ENCODE measurements around the gene IGF2BP2.

IGF2BP2 gene

DNA sequence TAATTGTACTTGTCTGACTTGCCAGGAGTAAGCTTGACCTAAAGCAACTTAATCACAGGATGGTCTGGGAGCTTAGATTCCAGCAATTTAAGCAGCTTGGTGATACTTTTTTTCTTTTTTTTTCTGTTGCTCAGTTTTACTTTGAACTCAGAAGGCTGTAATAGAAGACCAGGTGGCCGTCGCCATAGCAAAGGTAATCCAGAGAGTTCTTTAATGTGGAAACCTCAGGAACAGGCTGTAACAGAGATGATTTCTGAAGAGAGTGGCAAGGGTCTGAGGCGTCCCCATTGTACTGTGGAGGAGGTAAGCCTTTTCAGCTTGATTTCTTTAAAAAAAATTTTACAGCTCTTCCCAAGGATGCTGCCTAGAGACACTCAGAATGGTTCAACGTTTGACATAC, 218.6 kb downstream of the IGF2BP2 start:
- TF ChIP-seq, protein P1, sequence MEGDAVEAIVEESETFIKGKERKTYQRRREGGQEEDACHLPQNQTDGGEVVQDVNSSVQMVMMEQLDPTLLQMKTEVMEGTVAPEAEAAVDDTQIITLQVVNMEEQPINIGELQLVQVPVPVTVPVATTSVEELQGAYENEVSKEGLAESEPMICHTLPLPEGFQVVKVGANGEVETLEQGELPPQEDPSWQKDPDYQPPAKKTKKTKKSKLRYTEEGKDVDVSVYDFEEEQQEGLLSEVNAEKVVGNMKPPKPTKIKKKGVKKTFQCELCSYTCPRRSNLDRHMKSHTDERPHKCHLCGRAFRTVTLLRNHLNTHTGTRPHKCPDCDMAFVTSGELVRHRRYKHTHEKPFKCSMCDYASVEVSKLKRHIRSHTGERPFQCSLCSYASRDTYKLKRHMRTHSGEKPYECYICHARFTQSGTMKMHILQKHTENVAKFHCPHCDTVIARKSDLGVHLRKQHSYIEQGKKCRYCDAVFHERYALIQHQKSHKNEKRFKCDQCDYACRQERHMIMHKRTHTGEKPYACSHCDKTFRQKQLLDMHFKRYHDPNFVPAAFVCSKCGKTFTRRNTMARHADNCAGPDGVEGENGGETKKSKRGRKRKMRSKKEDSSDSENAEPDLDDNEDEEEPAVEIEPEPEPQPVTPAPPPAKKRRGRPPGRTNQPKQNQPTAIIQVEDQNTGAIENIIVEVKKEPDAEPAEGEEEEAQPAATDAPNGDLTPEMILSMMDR (IDR thresholded peaks at IDR 0.05; ENCODE audit: low read depth, low read length, missing control alignments) = no peak
- Histone ChIP-seq H3K27me3 (replicated peaks) (no peaks in the 10 kb centered on the region), H3K36me3 (replicated peaks) (peaks cover 21% of the 10 kb centered on the region), H3K27ac (no peak overlapping the region), H3K4me3 (ENCODE audit: low read depth, low read length) (no peak overlapping the region)
- no peak for DNase-seq
- in situ Hi-C loops (cut with HindIII; ENCODE audit: low pct_ligation_motif_present, low sequenced_read_pairs) = no loop called here

- Histone ChIP-seq H3K27ac (no peak overlapping the region), H3K36me3 (replicated peaks) (peaks cover 16% of the 10 kb centered on the region), H3K27me3 (replicated peaks) (no peaks in the 10 kb centered on the region), H3K4me3 (ENCODE audit: low read depth, low read length) (no peak overlapping the region)
- no peak for DNase-seq
- TF ChIP-seq, protein P1 (IDR thresholded peaks at IDR 0.05; ENCODE audit: low read depth, low read length, missing control alignments) = no peak
- in situ Hi-C loops (cut with HindIII; ENCODE audit: low pct_ligation_motif_present, low sequenced_read_pairs) = no loop called here
These were observed 219.3 kb downstream of the IGF2BP2 start for GRCh38 chr3:185605566-185605965.

GRCh38 chr3:185595526-185595925, 229.3 kb downstream of the IGF2BP2 start:
- Histone ChIP-seq H3K4me3 (ENCODE audit: low read depth, low read length) (no peak overlapping the region), H3K36me3 (replicated peaks) (peaks cover 4% of the 10 kb centered on the region), H3K27ac (no peak overlapping the region), H3K27me3 (replicated peaks) (no peaks in the 10 kb centered on the region)
- TF ChIP-seq, protein P1 (IDR thresholded peaks at IDR 0.05; ENCODE audit: low read depth, low read length, missing control alignments) = no peak
- in situ Hi-C loops (cut with HindIII; ENCODE audit: low pct_ligation_motif_present, low sequenced_read_pairs) = no loop called here
- no peak for DNase-seq

DNA sequence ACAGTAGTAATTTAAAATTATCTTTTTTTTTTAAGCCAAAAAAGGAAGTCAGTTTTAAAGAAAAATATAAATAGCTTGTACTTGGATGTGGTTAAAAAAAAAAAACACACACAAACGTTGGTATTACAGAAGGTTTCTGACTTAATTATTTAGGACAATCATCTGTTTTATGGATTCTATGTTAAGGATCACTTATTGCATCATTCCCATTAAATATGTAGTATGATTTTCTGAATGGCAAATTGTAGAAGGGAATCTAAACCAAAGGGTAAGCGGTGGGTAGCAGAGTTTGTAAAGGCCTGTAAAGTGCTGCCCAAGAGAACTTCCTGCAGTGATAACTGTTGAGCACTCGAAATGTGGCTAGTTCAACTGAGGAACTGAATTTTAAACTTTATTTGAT, 230.8 kb downstream of the IGF2BP2 start:
- no peak overlapping the region for H3K27ac ChIP-seq
- no peak for DNase-seq
- in situ Hi-C loops (cut with HindIII; ENCODE audit: low pct_ligation_motif_present, low sequenced_read_pairs) = no loop called here
- TF ChIP-seq, protein P1 (IDR thresholded peaks at IDR 0.05; ENCODE audit: low read depth, low read length, missing control alignments) = no peak
- H3K27me3 ChIP-seq (replicated peaks) = no peaks in the 10 kb centered on the region
- H3K36me3 ChIP-seq (replicated peaks) = peaks cover 4% of the 10 kb centered on the region
- H3K4me3 ChIP-seq (ENCODE audit: low read depth, low read length) = no peak overlapping the region

Data from brain microvascular endothelial cell (primary cell).